OCI-LY3 (cell line): ENCODE results near the gene FOXO4.

Experiments used
- CTCF ChIP-seq: fragments of 200-600, 300-600 bp; sonication (generic); IDR thresholded peaks from 2 replicates; pipeline ENCODE4 v1.5.1; 2014; ENCODE audit warnings: antibody characterized with exemption, low read length, low read depth
- EZH2phosphoT487 ChIP-seq: fragments of 200-600 bp; shearing (Covaris generic); IDR thresholded peaks from 2 replicates; pipeline ENCODE4 v1.6.1; 2018; ENCODE audit warnings: antibody characterized with exemption, mixed run types, low read depth

- TF ChIP-seq CTCF, result no peak
- no peak for TF ChIP-seq EZH2phosphoT487
These were observed 12.2 kb downstream of the FOXO4 start for GRCh38 chrX:71107762-71108360.
